DOHH2 (cell line): ENCODE measurements around the gene ELOVL3.

Experiments
- H3F3A ChIP-seq: fragments of 200-600 bp; sonication (generic), shearing (Covaris generic); 2 replicates; pipeline ENCODE4 v1.6.0; 2016; ENCODE audit warnings: antibody characterized with exemption, mild to moderate bottlenecking; ENCODE audit not compliant: control insufficient read depth, insufficient read depth
- H3K27ac ChIP-seq: fragments of 200-600 bp; sonication (generic); 2 replicates; pipeline ENCODE4 v1.5.1; 2014; ENCODE audit warnings: low read depth, mild to moderate bottlenecking, low read length, moderate library complexity
- H3K27me3 ChIP-seq: fragments of 200-600 bp; sonication (generic); 2 replicates; pipeline ENCODE4 v1.6.1; 2014; ENCODE audit warnings: mild to moderate bottlenecking, low read length, mixed read lengths; ENCODE audit not compliant: control insufficient read depth
- H3K36me3 ChIP-seq: fragments of 200-600 bp; sonication (generic); 2 replicates; pipeline ENCODE4 v1.6.1; 2014; ENCODE audit warnings: mild to moderate bottlenecking, low read length, moderate library complexity, mixed read lengths; ENCODE audit not compliant: control insufficient read depth
- H3K4me1 ChIP-seq: fragments of 200-600 bp; sonication (generic); 2 replicates; pipeline ENCODE4 v1.6.1; 2014; ENCODE audit warnings: mild to moderate bottlenecking, low read length, mixed read lengths; ENCODE audit not compliant: control insufficient read depth
- H3K4me2 ChIP-seq: fragments of 200-600 bp; sonication (generic); 2 replicates; pipeline ENCODE4 v1.6.0; 2014; ENCODE audit warnings: mild to moderate bottlenecking, low read length, moderate library complexity
- H3K4me3 ChIP-seq: fragments of 200-600 bp; sonication (generic); 2 replicates; pipeline ENCODE4 v1.5.1; 2014; ENCODE audit warnings: mild to moderate bottlenecking, low read length, mixed read lengths
- H3K79me2 ChIP-seq: fragments of 200-600 bp; sonication (generic); 2 replicates; pipeline ENCODE4 v1.6.1; 2014; ENCODE audit warnings: mild to moderate bottlenecking, low read length, mixed read lengths; ENCODE audit not compliant: control insufficient read depth
- H3K9me2 ChIP-seq: fragments of 200-600 bp; sonication (generic); replicated peaks from 2 replicates; pipeline ENCODE4 v1.6.1; 2014; ENCODE audit warnings: mild to moderate bottlenecking, low read length, mixed read lengths; ENCODE audit not compliant: control insufficient read depth
- H3K9me3 ChIP-seq: fragments of 200-600 bp; sonication (generic); 2 replicates; pipeline ENCODE4 v1.6.1; 2014; ENCODE audit warnings: antibody characterized with exemption, low read length, mixed read lengths; ENCODE audit not compliant: control insufficient read depth, insufficient read depth
- H4K20me1 ChIP-seq: fragments of 200-600 bp; sonication (generic); 2 replicates; pipeline ENCODE4 v1.6.0; 2014; ENCODE audit warnings: low read depth, mild to moderate bottlenecking, antibody characterized with exemption, low read length, moderate library complexity; ENCODE audit not compliant: control insufficient read depth, insufficient read depth
- EZH2phosphoT487 ChIP-seq: fragments of 200-600 bp; sonication (generic); IDR thresholded peaks from 2 replicates; pipeline ENCODE4 v1.6.1; 2017; ENCODE audit warnings: borderline replicate concordance, mild to moderate bottlenecking, antibody characterized with exemption, low read length, moderate library complexity, mixed read lengths
- TF ChIP-seq, protein P1 (sequence below): fragments of 200-600 bp; sonication (generic); IDR thresholded peaks from one replicate; pipeline ENCODE4 v1.5.1; 2014; ENCODE audit warnings: antibody characterized with exemption, mild to moderate bottlenecking, low read depth, low read length; ENCODE audit not compliant: poor library complexity, severe bottlenecking

Gene ELOVL3

GRCh38 chr10:102254426-102254825, 28.3 kb downstream of the ELOVL3 start:
- Histone ChIP-seq H3K27ac (no peak overlapping the region), H3K4me2 (no peak overlapping the region), H4K20me1 (no peaks in the 10 kb centered on the region), H3F3A (no peaks in the 10 kb centered on the region), H3K4me3 (no peak overlapping the region), H3K9me2 (no peaks in the 10 kb centered on the region), H3K36me3 (peaks cover 9% of the 10 kb centered on the region), H3K4me1 (peaks cover 9% of the 10 kb centered on the region), H3K79me2 (peaks cover 82% of the 10 kb centered on the region), H3K9me3 (no peaks in the 10 kb centered on the region), H3K27me3 (no peaks in the 10 kb centered on the region)
- no peak for TF ChIP-seq EZH2phosphoT487
- TF ChIP-seq, protein P1, sequence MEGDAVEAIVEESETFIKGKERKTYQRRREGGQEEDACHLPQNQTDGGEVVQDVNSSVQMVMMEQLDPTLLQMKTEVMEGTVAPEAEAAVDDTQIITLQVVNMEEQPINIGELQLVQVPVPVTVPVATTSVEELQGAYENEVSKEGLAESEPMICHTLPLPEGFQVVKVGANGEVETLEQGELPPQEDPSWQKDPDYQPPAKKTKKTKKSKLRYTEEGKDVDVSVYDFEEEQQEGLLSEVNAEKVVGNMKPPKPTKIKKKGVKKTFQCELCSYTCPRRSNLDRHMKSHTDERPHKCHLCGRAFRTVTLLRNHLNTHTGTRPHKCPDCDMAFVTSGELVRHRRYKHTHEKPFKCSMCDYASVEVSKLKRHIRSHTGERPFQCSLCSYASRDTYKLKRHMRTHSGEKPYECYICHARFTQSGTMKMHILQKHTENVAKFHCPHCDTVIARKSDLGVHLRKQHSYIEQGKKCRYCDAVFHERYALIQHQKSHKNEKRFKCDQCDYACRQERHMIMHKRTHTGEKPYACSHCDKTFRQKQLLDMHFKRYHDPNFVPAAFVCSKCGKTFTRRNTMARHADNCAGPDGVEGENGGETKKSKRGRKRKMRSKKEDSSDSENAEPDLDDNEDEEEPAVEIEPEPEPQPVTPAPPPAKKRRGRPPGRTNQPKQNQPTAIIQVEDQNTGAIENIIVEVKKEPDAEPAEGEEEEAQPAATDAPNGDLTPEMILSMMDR: no peak

- Histone ChIP-seq H3K9me3 (no peaks in the 10 kb centered on the region), H4K20me1 (no peaks in the 10 kb centered on the region), H3K4me1 (peaks cover 9% of the 10 kb centered on the region), H3F3A (0 out of 2 replicates have a peak, but pooled peaks cover 2% of the 10 kb centered on the region), H3K36me3 (peaks cover 14% of the 10 kb centered on the region), H3K9me2 (no peaks in the 10 kb centered on the region), H3K27me3 (no peaks in the 10 kb centered on the region), H3K4me2 (no peak overlapping the region), H3K79me2 (peaks cover 72% of the 10 kb centered on the region), H3K27ac (no peak overlapping the region), H3K4me3 (no peak overlapping the region)
- no peak for TF ChIP-seq EZH2phosphoT487
- TF ChIP-seq, protein P1: no peak
These were observed 29.3 kb downstream of the ELOVL3 start for GRCh38 chr10:102255404-102255803.

DNA sequence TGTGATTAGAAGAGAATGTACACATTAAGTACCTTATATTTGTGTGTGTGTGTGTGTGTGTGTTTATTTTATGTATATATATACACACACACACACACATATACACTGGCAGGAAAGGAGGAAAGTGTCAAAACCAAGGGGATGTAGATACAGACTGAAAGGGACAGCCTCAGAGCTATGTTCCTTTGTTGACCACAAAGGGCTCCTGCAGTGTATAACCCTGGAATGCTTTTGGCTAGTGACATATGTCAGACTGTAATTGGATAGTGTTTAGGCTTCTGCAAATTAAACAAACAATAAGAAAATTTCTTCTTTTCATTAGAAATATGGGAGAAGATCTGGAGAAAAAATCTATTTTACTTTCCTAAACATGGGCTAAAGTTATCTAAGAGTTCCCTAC, 35.1 kb downstream of the ELOVL3 start:
- no peak overlapping the region for H3K27ac ChIP-seq
- no peaks in the 10 kb centered on the region; the same call in 1 of the 2 replicates for H3K4me1 ChIP-seq
- H3K4me3 ChIP-seq: no peak overlapping the region
- H3K36me3 ChIP-seq: peaks cover 39% of the 10 kb centered on the region
- H3K9me2 ChIP-seq: no peaks in the 10 kb centered on the region
- no peaks in the 10 kb centered on the region for H3K27me3 ChIP-seq
- peaks cover 27% of the 10 kb centered on the region for H3K79me2 ChIP-seq
- no peaks in the 10 kb centered on the region for H3K9me3 ChIP-seq
- H3F3A ChIP-seq: 0 out of 2 replicates have a peak, but pooled peaks cover 2% of the 10 kb centered on the region
- no peak for TF ChIP-seq EZH2phosphoT487
- TF ChIP-seq, protein P1: no peak
- H3K4me2 ChIP-seq: no peak overlapping the region
- H4K20me1 ChIP-seq: no peaks in the 10 kb centered on the region
